T follicular helper cell (primary cell): Measurements from ENCODE around the gene DNAI7.

Experiments used
- DNase-seq: peaks from one replicate; pipeline ENCODE4 v3.0.0-alpha.2; 2020; ENCODE audit warnings: low read depth
- total RNA-seq, 2 experiments: gene quantifications; one replicate each; lab custom pipeline; 2026; lab: John Stamatoyannopoulos, UW

The DNAI7 gene, protein sequence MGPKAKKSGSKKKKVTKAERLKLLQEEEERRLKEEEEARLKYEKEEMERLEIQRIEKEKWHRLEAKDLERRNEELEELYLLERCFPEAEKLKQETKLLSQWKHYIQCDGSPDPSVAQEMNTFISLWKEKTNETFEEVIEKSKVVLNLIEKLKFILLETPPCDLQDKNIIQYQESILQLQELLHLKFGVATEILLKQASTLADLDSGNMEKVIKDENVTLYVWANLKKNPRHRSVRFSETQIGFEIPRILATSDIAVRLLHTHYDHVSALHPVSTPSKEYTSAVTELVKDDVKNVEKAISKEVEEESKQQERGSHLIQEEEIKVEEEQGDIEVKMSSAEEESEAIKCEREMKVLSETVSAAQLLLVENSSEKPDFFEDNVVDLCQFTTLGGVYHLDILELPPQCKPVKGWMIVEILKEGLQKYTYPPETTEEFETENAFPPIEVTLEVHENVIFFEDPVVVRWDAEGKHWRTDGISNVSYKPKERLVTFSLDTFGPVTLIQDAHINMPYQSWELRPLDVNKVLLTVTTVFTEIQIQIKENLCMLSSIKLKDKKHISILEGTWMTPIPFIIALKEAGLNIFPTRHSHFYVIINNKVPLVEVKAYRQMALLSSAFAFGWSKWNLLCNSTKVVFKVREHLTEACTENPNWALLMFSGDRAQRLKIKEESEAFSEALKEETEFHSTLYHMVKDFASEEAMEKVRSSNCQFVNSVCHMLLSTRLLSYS
- total RNA-seq: 0.35 to 0.66 reads per million in 2 experiments

DNA sequence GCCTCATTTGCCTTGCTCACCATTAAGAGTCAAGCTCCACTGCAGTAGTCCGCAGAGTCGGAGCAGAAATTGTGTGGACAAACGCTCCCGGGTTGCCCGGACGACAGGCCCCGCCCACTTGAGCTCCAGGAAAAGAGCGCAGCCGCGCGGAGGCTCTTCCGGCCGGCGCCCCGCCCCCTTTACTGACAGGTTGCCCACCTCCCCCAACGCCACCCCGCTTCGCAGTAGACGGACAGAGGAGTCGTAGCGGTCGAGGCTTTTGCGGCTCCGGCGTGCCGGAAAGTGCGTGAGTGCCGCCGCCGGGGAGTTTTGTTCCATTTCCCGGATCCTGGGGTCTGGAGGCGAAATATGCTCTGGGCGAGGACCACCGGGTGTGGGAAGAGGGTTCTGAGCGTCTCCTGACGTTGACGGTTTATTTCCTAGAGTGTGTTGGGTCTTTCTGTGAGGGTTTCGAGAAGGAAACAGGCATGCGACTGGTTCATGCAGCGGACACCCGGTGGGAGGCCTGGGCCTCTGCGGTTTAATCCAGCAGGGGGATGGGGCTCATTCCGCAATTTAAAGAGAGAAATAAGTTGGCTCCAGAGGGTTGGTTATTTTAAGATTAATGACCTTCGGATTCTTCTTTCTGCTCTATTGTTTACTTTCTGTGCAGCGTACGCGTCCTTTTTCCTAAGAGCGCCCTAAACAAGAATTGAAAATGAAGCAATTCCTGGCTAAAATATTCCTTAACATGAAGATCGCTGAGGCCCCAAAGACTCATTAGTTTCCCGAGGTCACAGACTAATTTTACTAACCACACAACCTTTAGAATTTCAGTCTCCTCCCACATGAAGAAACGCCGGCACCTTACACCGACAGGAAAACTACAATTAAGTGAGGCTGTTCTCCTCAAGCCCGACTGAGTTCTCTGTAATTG is at the start of gene DNAI7, which contains the start of gene ETFRF1:
Gene DNAI7, minus strand, starts transcription at position 105 of the 916 bp plus-strand sequence. Its CDS starts 82 bp downstream, at position 23.
Gene ETFRF1, plus strand, starts transcription at position 182 of the 916 bp plus-strand sequence. CDS start 8,720 bp downstream, outside the sequence.
- DNase-seq: peak; percentile 94

DNA sequence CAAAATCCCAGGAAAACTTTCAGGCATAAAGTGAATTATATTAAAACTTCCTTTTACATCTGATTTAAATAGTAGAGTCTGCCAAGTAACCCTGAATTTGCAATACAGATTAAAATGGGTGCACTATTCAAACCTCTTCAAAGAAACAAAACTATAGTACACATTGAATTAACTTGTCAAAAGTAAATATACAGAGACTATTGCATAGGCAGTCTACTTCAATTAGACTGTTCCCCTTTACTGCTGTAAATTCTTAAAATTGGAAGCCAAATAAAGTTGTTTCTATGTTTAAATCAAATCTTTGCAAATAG is 48.7 kb upstream of the DNAI7 start:
- DNase-seq: no peak

DNA sequence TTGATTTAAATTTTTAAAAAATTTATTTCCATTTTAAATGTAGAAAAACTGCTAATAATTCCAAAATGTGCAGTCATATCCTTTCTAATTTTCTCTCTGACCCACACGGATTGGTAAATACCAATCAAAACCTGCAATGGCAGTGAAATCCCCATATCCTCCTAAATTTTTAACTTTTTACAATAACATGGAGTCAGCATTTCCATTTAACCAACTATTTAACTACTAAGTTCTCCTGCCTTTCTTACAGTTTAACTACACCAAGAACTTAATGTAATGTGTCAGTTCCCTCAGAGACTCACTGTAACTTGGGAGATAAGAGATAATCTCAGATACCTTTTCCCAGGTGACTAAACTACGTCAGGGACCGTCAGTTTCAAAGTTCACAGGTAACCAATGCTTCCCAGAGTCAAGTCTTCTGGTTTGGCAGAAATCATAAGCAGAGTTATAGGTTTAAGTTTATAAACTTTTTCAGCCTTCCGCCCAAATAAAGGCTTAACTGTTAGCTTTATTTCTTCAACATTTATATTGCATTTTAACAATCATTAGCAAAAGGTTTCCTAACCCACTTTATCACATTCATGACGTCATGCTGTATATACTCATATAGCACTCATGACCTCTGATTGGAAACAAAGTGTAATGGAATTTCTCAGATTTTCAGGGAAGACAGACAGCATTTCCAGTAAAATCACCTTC is 48.2 kb upstream of the DNAI7 start:
- DNase-seq: no peak

DNA sequence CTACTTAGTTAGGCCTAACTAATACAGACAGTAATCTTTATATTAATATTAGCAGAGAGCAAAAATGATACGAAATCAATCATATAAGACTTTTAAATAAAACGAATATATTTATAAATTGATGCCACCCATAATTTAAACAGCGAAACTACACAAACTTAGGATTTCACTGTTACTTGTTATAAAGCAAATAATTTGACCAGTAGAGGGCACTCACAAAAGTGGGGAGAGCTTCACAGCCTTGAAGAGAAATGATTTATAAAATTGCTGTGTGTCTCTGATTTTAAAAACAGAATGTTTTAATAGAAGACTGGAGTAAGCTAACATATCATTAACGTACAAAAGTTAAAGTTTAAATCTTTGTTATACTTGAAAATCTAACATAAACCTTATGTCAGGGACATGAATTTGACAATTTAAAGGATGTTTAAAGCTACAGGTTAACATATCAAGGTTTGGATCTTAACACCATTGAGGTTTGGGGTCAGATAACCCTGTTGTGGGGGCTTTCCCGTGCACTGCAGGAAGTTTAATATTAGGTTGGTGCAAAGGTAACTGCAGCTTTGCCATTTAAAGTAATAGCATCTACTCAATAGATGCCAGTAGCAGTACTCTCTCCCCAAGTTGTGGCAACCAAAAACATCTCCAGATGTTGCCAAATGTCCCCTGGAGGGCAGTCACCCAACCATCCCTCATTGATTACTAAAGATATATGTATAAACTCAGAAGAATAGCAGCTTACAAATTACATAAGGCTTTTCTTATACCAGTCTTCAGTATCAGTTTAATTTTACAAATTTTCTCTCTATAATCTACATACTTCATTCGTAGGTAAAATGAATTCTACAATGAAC is 46.4 kb upstream of the DNAI7 start:
- no peak for DNase-seq

DNA sequence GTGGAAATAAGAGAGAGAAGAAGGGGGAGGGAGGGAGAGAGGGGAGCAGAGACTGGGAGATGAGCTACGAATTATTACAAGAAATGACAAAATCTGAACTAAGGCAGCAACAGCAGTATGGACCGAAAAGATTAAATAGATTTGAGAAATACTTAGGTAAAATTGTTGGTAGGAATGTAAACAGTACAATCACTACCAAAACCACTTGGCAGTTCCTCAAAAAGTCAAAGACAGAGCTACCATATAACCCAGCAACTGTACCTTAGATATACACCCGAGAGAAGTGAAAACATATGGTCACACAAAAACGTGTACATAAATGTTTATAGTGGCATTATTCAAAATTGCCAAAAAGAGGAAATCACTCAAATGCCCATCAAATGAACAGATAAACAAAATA is 41.7 kb upstream of the DNAI7 start:
- DNase-seq: no peak

DNA sequence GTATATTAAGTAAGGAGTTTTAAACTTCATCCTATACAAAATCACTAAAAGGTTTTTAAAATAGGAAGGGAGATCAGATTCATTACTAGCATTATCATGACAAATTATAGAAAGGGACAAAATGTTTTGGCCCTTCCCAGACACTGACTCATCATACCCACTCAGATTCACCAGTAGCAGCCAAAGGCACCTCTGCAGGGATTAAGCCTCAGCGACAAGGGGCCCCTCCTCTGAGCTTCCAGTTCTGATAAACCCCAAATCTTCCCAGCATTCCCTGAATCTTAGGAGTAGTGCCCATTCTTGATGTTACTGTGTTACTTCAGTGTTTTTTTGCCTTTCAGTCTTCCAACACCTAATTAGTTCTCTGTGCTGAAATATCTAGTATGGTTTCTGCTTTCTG is 41.2 kb upstream of the DNAI7 start:
- no peak for DNase-seq

DNA sequence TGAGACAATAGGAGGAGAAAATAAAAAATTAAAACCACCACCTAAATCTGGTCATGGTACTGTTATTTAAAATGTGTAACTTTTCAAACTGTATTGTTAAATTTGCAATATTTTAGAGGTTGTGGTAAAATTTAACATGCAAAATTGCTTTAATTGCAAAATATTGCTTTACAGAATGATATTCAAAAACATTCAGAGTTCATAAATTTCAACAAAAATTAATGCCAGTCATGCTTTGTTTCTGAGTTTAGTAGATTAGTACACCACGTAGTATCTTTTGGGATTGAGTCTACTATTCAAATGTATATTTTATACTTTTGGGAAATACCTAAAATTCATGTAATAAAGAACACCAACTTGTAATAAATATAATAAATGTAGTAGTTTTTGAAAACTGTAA is 18.4 kb upstream of the DNAI7 start:
- DNase-seq: no peak

DNA sequence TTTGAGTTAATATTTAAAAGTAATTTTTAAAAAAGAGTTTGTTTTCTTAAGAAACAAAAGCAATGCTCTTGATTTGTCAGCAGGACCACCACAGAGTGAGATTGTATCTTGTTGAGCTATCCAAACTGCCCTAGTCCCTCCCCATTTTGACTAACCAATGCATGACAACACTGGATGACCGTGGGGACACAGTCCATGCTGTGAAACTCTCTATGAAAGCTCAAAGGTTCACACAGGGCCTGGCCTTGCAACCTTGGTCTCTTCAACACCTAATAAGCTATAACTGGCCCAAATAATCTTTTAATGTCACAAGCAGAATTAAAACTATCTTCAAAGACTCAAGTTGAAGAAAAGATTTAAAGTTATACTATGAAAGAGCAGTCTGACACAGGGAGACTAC is 13.6 kb upstream of the DNAI7 start:
- DNase-seq: no peak

DNA sequence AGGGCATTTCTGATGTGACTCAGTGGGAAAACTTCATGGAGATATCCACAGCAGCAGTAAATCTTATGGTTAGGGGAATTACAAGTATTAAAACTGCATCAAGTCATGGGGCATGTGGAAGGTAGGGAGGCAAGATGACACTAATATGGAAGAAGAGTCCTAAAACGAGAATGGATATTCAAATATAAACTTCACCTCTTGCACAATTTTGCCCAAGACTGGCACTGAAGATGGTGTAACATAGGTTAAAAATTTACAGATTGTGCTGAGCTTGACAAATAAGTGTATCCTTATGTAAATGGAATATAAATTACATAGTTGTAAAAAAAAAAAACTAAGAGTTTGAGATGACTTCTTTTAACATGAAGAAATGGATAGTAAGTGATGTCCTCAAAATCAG is 12.9 kb upstream of the DNAI7 start:
- no peak for DNase-seq

DNA sequence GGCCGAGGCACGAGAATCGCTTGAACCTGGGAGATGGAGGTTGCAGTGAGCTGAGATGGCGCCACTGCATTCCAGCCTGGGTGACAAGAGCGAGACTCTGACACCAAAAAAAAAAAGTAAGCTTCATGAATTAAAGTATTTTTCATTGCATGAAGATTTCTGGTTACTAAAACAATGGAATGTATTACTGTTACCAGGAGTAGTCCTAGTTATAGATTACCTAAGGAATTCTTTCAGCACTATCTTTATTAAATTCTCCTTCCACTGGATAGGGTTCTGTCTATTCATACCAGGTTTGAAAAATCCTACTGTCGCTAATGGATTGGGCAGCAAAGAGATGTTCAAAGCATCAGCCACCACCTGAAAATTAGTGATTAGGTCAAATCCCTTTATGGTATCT is 12.5 kb upstream of the DNAI7 start:
- DNase-seq: no peak

DNA sequence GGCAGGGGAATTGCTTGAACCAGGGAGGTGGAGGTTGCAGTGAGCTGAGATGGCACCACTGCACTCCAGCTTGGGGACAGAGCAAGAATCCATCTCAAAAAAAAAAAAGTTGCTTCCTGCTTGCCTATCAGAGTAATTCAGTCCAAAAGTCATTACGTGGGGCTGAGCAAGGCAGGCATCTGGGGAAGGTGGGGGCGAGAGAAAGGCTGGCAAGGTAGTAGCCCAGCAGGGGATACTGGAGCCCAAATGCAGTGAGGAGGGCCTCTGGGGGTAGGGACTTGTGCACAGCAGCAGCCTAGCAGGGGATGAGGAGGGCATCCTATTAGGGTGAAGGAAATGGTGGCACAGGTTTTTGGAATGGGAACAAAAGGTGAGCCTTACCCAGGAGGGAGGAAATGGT is 7.2 kb upstream of the DNAI7 start:
- no peak for DNase-seq

DNA sequence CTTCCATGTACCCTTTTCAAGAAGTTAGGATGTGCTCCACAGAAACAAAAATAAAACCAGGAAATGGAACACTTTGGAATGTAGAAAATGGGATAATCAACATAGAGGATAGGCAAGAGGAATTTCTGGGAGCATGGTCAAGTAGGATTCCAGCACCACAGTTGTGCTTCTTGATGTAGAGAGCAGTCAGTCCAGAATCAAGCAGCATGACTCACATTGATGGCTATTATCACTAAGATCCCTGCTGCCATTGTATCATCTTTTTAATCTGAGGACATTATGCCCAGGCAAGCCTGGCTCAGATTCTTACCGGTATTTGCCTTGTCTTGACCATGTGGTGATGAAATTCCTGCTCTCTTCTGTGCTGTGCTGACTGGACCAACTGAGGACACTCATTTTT is 5.7 kb upstream of the DNAI7 start:
- no peak for DNase-seq

DNA sequence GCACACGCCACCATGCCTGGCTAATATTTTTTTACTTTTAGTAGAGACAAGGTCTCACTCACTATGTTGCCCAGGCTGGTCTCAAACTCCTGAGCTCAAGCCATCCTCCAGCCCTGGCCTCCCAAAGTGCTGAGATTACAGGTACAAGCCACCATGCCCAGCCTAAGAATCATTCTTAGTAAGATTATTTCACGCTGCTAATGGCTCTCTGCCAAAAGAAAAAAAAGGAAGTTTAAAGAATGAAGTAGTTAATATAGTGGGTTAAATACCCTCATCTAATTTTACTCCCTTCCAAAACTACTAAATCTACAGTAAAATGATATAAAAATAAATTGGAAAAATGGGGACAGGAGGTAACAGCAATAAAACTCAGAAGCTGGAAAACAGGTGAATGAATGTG is 2.6 kb upstream of the DNAI7 start:
- no peak for DNase-seq

DNA sequence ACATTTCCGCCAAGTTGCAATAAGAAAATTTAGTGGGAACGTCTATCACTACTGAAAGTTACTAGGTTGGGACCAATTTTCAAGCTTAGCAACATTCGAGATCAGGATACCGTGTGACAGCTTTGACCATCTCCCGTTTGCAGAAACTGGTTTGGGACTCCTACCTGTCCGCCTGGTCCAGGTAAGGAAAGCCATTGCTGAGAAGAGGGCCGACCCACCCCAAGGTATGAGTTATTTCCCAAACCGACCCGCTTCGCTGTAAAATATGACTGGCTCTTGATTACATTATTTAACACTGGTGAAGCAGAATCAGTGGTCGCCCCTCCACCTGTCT is 271 bp downstream of the DNAI7 start:
- no peak for DNase-seq

DNA sequence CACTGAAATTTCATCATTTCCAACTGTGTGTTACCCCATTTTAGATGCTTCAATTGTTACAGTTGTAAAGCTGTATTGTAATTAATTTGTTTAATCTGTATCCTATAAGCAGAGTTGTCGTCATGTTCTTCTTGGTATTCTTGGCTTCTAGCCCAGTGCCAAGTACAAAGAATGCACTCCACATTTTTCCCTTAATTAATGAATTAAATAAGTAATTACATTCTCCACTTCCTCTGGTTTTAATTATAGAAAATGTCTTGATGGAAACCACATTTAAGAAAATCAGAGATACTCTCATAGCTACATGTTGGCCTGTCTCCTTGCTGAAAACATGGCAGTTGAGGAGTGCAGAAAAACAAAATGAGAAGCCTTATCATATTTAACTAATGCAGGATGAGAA is 746 bp downstream of the DNAI7 start:
- DNase-seq: no peak

DNA sequence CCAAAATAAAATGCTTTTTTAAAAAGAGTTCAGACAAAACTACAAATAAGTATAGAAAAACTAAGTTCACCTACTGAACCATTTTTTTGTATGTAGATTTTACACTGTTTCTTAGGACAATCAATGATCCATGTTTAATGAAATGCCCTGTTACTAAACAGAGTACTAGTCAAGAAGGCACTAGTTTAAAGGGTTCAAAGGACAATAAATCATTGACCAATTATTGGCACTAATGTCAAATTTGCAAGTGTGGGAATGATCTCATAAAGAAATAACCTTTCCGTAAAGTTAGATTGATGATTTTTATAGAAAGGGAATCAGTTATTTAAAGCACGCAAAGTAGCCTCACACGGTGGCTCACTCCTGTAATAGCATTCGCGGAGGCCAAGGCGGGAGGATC is 4.2 kb downstream of the DNAI7 start:
- DNase-seq: no peak

DNA sequence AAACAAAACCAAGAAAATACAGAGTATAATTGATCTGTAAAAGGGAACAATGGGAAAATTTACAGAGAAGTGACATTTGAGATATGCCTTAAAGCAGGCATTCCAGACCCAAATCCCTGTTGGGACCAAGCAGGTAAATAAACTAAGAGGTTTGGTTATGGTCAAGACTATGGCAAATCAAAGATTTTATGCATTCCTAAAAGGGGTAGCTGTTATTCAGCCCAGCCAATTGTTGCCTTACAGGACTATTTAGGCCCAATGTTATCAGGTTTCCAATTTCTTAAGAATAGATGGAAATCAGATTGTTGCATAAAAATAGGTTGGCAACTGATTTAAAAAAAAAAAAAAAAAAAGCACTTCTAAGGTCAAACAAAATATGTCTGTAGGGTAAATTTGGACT is 5.3 kb downstream of the DNAI7 start:
- DNase-seq: no peak

DNA sequence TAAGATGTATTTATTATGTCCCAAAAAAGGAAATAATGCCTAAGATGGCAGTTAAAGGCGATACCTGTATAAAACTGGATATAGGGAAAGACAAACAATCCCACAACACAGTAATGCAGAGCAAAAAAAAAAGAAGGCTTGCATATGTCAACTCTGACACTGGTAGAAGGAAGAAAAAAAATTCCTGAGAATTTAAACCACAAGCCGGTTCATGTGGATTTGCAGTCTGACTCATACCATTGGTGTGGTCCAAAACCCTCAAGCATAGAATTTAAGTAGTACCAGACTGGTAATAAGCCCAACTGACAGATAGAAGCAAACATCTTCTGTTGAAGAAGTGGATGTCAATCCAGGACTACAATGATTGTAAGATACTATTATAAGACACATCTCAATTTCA is 7.2 kb downstream of the DNAI7 start:
- no peak for DNase-seq

DNA sequence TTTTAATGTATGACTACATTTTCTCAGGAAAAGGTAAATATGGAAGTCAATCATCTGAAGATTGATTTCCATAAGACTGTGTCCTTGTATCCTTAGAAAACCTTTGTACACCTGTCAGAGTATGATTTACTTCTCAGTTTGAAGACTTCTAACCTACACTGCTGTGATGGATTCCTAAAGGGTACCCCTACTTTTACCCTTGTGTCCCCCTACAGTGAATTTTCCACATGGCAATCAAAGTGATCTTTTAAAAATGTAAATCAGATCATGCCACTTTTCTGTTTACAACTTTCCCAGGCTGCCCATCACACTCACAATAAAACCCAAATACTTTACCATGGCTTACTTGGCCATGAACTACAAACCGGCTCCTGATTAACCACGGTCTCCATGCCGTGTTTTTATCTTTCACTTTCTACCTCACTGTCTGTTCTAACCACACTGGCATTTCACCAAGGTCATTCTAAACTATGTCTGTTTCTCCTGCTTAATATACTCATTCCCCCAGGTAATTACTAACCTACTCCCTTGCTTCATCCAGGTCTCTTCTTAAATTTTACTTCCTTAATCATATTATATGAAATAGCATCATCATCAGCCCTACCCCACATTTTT is 8.1 kb downstream of the DNAI7 start:
- no peak for DNase-seq

DNA sequence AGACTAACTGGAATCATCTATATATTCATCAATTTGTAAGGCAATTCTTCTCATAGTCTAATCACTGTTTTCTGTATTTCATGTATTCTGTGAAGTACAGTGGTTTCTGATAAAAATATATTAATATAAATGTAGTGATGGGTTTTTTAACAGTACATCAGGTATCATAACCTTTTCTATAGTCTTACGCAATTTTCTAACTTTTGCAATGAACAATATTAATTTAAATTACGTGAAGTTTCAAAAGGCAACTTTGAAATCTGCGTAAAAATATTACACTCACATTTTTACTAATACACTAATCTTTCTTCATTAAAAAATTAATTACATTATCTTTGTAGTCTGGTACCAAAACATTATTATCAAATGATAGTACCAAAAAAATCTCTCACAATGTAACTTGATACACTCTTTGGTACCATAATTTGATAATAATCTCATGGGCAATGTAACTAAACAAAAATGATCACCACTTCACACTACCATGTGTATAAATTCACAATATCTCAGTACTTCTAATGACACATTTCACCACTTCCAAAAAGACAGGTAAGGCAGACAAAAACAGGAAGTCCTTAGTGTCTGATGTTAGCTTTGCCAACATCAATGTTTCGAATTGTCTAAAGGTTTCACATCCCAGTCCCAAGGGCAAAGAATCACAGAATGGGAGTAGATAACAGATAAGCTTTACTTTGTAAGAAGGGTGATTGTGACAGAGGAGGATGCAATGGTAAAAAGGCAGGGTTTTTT is 8.7 kb downstream of the DNAI7 start:
- DNase-seq: no peak
